HepG2 (cell line): Measurements from ENCODE around the gene PCDHGB1. TPM values are rescaled to one million over a fixed set of nuclear protein-coding genes. Genes with fewer than 3 reads are reported as not detected.

Source experiments
- ARID4A ChIP-seq: sonication (generic); formaldehyde crosslinking; IDR thresholded peaks from 2 replicates; pipeline ENCODE4 v1.5.0; 2020; ENCODE audit warnings: mild to moderate bottlenecking, missing genetic modification reagents, borderline replicate concordance
- ATF7 ChIP-seq, 2 experiments: fragments of 450-650 bp in 1 of 2; sonication (generic) in 1 of 2; formaldehyde crosslinking in 1 of 2; IDR thresholded peaks; 2 replicates each; pipeline versions ENCODE4 v1.4.0 to v1.6.1; 2016 to 2020; ENCODE audit warnings: antibody characterized with exemption in 1 of 2, mild to moderate bottlenecking in 1 of 2, missing genetic modification reagents in 1 of 2
- DMAP1 ChIP-seq: IDR thresholded peaks from 2 replicates; pipeline ENCODE4 v1.6.1; 2016
- PCBP2 ChIP-seq: fragments of 200-400 bp; formaldehyde crosslinking; optimal IDR thresholded peaks from 2 replicates; pipeline ENCODE3; 2018; ENCODE audit warnings: low read length, low read depth; ENCODE audit not compliant: poor library complexity, severe bottlenecking
- SMARCE1 ChIP-seq: fragments of 450-650 bp; IDR thresholded peaks from 2 replicates; pipeline ENCODE4 v1.6.1; 2017; ENCODE audit warnings: borderline replicate concordance
- STAT6 ChIP-seq: sonication (generic); formaldehyde crosslinking; IDR thresholded peaks from 2 replicates; pipeline ENCODE4 v1.4.0; 2020; ENCODE audit warnings: missing genetic modification reagents, mild to moderate bottlenecking, borderline replicate concordance
- THAP11 ChIP-seq: IDR thresholded peaks from 2 replicates; pipeline ENCODE4 v1.6.1; 2016; ENCODE audit warnings: missing biosample characterization, missing genetic modification reagents
- WIZ ChIP-seq: sonication (generic); formaldehyde crosslinking; IDR thresholded peaks from 2 replicates; pipeline ENCODE4 v1.5.1; 2020; ENCODE audit warnings: mild to moderate bottlenecking, missing genetic modification reagents
- ZHX1 ChIP-seq: sonication (generic); formaldehyde crosslinking; IDR thresholded peaks from 2 replicates; pipeline ENCODE4 v1.8.1; 2022; ENCODE audit warnings: low read depth, mild to moderate bottlenecking, missing genetic modification reagents
- polyA plus RNA-seq, 8 experiments: library from polyadenylated mRNA; depleted of rRNA in 3 of 8; stranded (reverse) in 7 of 8; unstranded in 1 of 8; fragments of >200 nt; fragmentation: Illumina TruSeq in 4 of 8; extraction: Trizol in 4 of 8; gene quantifications; 2 replicates each; pipeline versions ENCODE4 v1.2.1 to v1.2.3, GENCODE V29; 2011 to 2016; ENCODE audit warnings: low read depth in 4 of 8, missing spikeins in 1 of 8, mixed read lengths in 1 of 8; ENCODE audit not compliant: insufficient read depth in 1 of 8
- total RNA-seq, 5 experiments: library from RNA; depleted of rRNA; stranded (reverse); fragments of >200 nt; fragmentation: Illumina TruSeq; extraction: Trizol; gene quantifications; 2 replicates each; pipeline ENCODE4 v1.2.3, GENCODE V29; 2016; ENCODE audit warnings: low read depth in 1 of 5

PCDHGB1 gene
- total and polyA plus RNA-seq, 2 of the 13 experiments (the other 11 are each of a cell fraction or from before 2014, with no cell fraction given) = 1.0 to 2.6 TPM

GRCh38 chr5:141320225-141321169, 29.4 kb upstream of the PCDHGB1 start, which contains the start of gene TAF7 (continued):
- TF ChIP-seq STAT6 (CRISPR knock-in tag) (0 out of 2 replicates have a peak, but pooled peaks have one; percentile 13), ZHX1 (CRISPR knock-in tag) (no peak), ATF7 (IDR thresholded peaks at IDR 0.05) (no peak), ATF7 (CRISPR knock-in tag; IDR thresholded peaks at IDR 0.05) (no peak), WIZ (CRISPR knock-in tag) (0 out of 2 replicates have a peak, but pooled peaks have one; percentile 30), DMAP1 (peak; percentile 45; the same call in 1 of the 2 replicates), SMARCE1 (no peak), THAP11 (CRISPR knock-in tag) (peak; percentile 84), PCBP2 (no peak), ARID4A (CRISPR knock-in tag) (peak; percentile 80)
